ENCODE measurements around the gene RNASE13.

Gene RNASE13

GRCh38 chr14:21030531-21030930, 4.1 kb downstream of the RNASE13 start:
- Histone ChIP-seq H3K27me3 (ENCODE audit: insufficient read depth, low read length) (peaks cover 61% of the 10 kb centered on the region), H2AFZ (ENCODE audit: low read depth, low read length) (no peak overlapping the region), H3K4me3 (ENCODE audit: low read length) (no peak overlapping the region), H3K9me3 (ENCODE audit: low read length) (no peaks in the 10 kb centered on the region), H3K36me3 (ENCODE audit: insufficient read depth, low read length) (no peaks in the 10 kb centered on the region), H3K4me1 (ENCODE audit: insufficient read depth, low read length) (no peaks in the 10 kb centered on the region)

GRCh38 chr14:21029917-21030316, 4.7 kb downstream of the RNASE13 start, which contains the start of gene TPPP2:
TSS of gene TPPP2 (plus strand) at chr14:21030217. CDS start at chr14:21030582, 365 bp downstream.
- Histone ChIP-seq H3K9me3 (ENCODE audit: low read length) (no peaks in the 10 kb centered on the region), H3K36me3 (ENCODE audit: insufficient read depth, low read length) (no peaks in the 10 kb centered on the region), H3K4me1 (ENCODE audit: insufficient read depth, low read length) (peaks cover 4% of the 10 kb centered on the region), H3K27me3 (ENCODE audit: insufficient read depth, low read length) (peaks cover 63% of the 10 kb centered on the region), H2AFZ (ENCODE audit: low read depth, low read length) (no peak within 1 kb of the TSS), H3K4me3 (ENCODE audit: low read length) (no peak within 1 kb of the TSS)

GRCh38 chr14:21026988-21027315, 7.7 kb downstream of the RNASE13 start:
- no peak overlapping the region for H2AFZ ChIP-seq (ENCODE audit: low read depth, low read length)
- H3K9me3 ChIP-seq (ENCODE audit: low read length) = no peaks in the 10 kb centered on the region
- H3K36me3 ChIP-seq (ENCODE audit: insufficient read depth, low read length) = no peaks in the 10 kb centered on the region
- peaks cover 10% of the 10 kb centered on the region for H3K4me1 ChIP-seq (ENCODE audit: insufficient read depth, low read length)
- no peak overlapping the region for H3K4me3 ChIP-seq (ENCODE audit: low read length)
- H3K27me3 ChIP-seq (ENCODE audit: insufficient read depth, low read length) = peaks cover 71% of the 10 kb centered on the region

- H3K27me3 ChIP-seq (ENCODE audit: insufficient read depth, low read length) = peaks cover 72% of the 10 kb centered on the region
- H3K4me3 ChIP-seq (ENCODE audit: low read length) = no peak overlapping the region
- no peak overlapping the region for H2AFZ ChIP-seq (ENCODE audit: low read depth, low read length)
- H3K4me1 ChIP-seq (ENCODE audit: insufficient read depth, low read length) = peaks cover 10% of the 10 kb centered on the region
- H3K36me3 ChIP-seq (ENCODE audit: insufficient read depth, low read length) = no peaks in the 10 kb centered on the region
- no peaks in the 10 kb centered on the region for H3K9me3 ChIP-seq (ENCODE audit: low read length)
These were observed 8.2 kb downstream of the RNASE13 start for GRCh38 chr14:21026274-21026987.

- Histone ChIP-seq H3K4me3 (ENCODE audit: low read length) (peak overlapping the region; percentile 29), H3K9me3 (ENCODE audit: low read length) (no peaks in the 10 kb centered on the region), H3K36me3 (ENCODE audit: insufficient read depth, low read length) (no peaks in the 10 kb centered on the region), H3K4me1 (ENCODE audit: insufficient read depth, low read length) (peaks cover 10% of the 10 kb centered on the region), H2AFZ (ENCODE audit: low read depth, low read length) (no peak overlapping the region), H3K27me3 (ENCODE audit: insufficient read depth, low read length) (peaks cover 66% of the 10 kb centered on the region)
These were observed 9.0 kb downstream of the RNASE13 start for GRCh38 chr14:21025371-21026273.

- H2AFZ ChIP-seq (ENCODE audit: low read depth, low read length) = peak within 1 kb of the TSS; percentile 69
- no peaks in the 10 kb centered on the region for H3K9me3 ChIP-seq (ENCODE audit: low read length)
- no peaks in the 10 kb centered on the region for H3K36me3 ChIP-seq (ENCODE audit: insufficient read depth, low read length)
- peak within 1 kb of the TSS; percentile 41 for H3K4me3 ChIP-seq (ENCODE audit: low read length)
- peaks cover 59% of the 10 kb centered on the region for H3K27me3 ChIP-seq (ENCODE audit: insufficient read depth, low read length)
- H3K4me1 ChIP-seq (ENCODE audit: insufficient read depth, low read length) = peaks cover 10% of the 10 kb centered on the region
These were observed 9.8 kb downstream of the RNASE13 start, which contains the start of gene NDRG2 for GRCh38 chr14:21024585-21025370. TSS of gene NDRG2 (minus strand) at chr14:21025061. CDS start at chr14:21023315, 1,746 bp downstream.

GRCh38 chr14:21023817-21024584, 10.6 kb downstream of the RNASE13 start:
- Histone ChIP-seq H3K4me1 (ENCODE audit: insufficient read depth, low read length) (peaks cover 10% of the 10 kb centered on the region), H3K36me3 (ENCODE audit: insufficient read depth, low read length) (no peaks in the 10 kb centered on the region), H3K27me3 (ENCODE audit: insufficient read depth, low read length) (peaks cover 57% of the 10 kb centered on the region), H2AFZ (ENCODE audit: low read depth, low read length) (peak overlapping the region; percentile 69), H3K4me3 (ENCODE audit: low read length) (peak overlapping the region; percentile 41), H3K9me3 (ENCODE audit: low read length) (no peaks in the 10 kb centered on the region)

- Histone ChIP-seq H2AFZ (ENCODE audit: low read depth, low read length) (no peak overlapping the region), H3K4me1 (ENCODE audit: insufficient read depth, low read length) (peaks cover 10% of the 10 kb centered on the region), H3K9me3 (ENCODE audit: low read length) (no peaks in the 10 kb centered on the region), H3K36me3 (ENCODE audit: insufficient read depth, low read length) (no peaks in the 10 kb centered on the region), H3K27me3 (ENCODE audit: insufficient read depth, low read length) (peaks cover 57% of the 10 kb centered on the region), H3K4me3 (ENCODE audit: low read length) (no peak overlapping the region)
These were observed 11.4 kb downstream of the RNASE13 start for GRCh38 chr14:21023174-21023573.

GRCh38 chr14:21022686-21023085, 11.9 kb downstream of the RNASE13 start:
- H3K4me1 ChIP-seq (ENCODE audit: insufficient read depth, low read length) = peaks cover 10% of the 10 kb centered on the region
- H3K27me3 ChIP-seq (ENCODE audit: insufficient read depth, low read length) = peaks cover 57% of the 10 kb centered on the region
- H3K4me3 ChIP-seq (ENCODE audit: low read length) = no peak overlapping the region
- no peak overlapping the region for H2AFZ ChIP-seq (ENCODE audit: low read depth, low read length)
- no peaks in the 10 kb centered on the region for H3K36me3 ChIP-seq (ENCODE audit: insufficient read depth, low read length)
- no peaks in the 10 kb centered on the region for H3K9me3 ChIP-seq (ENCODE audit: low read length)

- Histone ChIP-seq H3K4me3 (ENCODE audit: low read length) (no peak overlapping the region), H2AFZ (ENCODE audit: low read depth, low read length) (no peak overlapping the region), H3K9me3 (ENCODE audit: low read length) (no peaks in the 10 kb centered on the region), H3K4me1 (ENCODE audit: insufficient read depth, low read length) (peaks cover 10% of the 10 kb centered on the region), H3K36me3 (ENCODE audit: insufficient read depth, low read length) (no peaks in the 10 kb centered on the region), H3K27me3 (ENCODE audit: insufficient read depth, low read length) (peaks cover 41% of the 10 kb centered on the region)
These were observed 13.5 kb downstream of the RNASE13 start for GRCh38 chr14:21020977-21021545.

- Histone ChIP-seq H3K4me3 (ENCODE audit: low read length) (no peak overlapping the region), H3K36me3 (ENCODE audit: insufficient read depth, low read length) (no peaks in the 10 kb centered on the region)
These were observed 15.2 kb downstream of the RNASE13 start for GRCh38 chr14:21019366-21019765.

GRCh38 chr14:21018781-21019180, 15.8 kb downstream of the RNASE13 start:
- Histone ChIP-seq H3K4me1 (ENCODE audit: insufficient read depth, low read length) (no peaks in the 10 kb centered on the region), H3K36me3 (ENCODE audit: insufficient read depth, low read length) (no peaks in the 10 kb centered on the region)

More at GRCh38 chr14:21019366-21019765, 15.2 kb downstream of the RNASE13 start:
- Histone ChIP-seq H3K9me3 (ENCODE audit: low read length) (no peaks in the 10 kb centered on the region), H3K4me1 (ENCODE audit: insufficient read depth, low read length) (peaks cover under 1% of the 10 kb centered on the region), H2AFZ (ENCODE audit: low read depth, low read length) (no peak overlapping the region), H3K27me3 (ENCODE audit: insufficient read depth, low read length) (peaks cover 30% of the 10 kb centered on the region)

More at GRCh38 chr14:21018781-21019180, 15.8 kb downstream of the RNASE13 start:
- Histone ChIP-seq H3K4me3 (ENCODE audit: low read length) (no peak overlapping the region), H2AFZ (ENCODE audit: low read depth, low read length) (no peak overlapping the region), H3K27me3 (ENCODE audit: insufficient read depth, low read length) (peaks cover 24% of the 10 kb centered on the region), H3K9me3 (ENCODE audit: low read length) (no peaks in the 10 kb centered on the region)
